HG02943 (cell line): ENCODE measurements around the gene JMJD1C.
A peak's percentile ranks its signal among the peaks of the same experiment; 100 is the strongest.
"Not testable (repeated sequence)": the region's sequence is repeated elsewhere in the genome, so short reads cannot be mapped to it uniquely, and the experiment has no call there.

Experiments
- ATAC-seq: cut with Tn5 transposase; IDR thresholded peaks from one replicate; pipeline ENCODE4 v1.9.1; 2021; ENCODE audit warnings: mild to moderate bottlenecking, low read depth, moderate library complexity; ENCODE audit not compliant: unreplicated experiment

JMJD1C gene

GRCh38 chr10:63465293-63466143, at the start of gene JMJD1C:
JMJD1C (minus strand) TSS chr10:63465977; CDS start chr10:63465662, 315 bp downstream.
- peak; percentile 66 for ATAC-seq

- ATAC-seq = no peak
These were observed 49.4 kb upstream of the JMJD1C start for GRCh38 chr10:63515002-63515763.

GRCh38 chr10:63506554-63506953, 40.8 kb upstream of the JMJD1C start:
- no peak for ATAC-seq

- no peak for ATAC-seq
These were observed 39.8 kb upstream of the JMJD1C start for GRCh38 chr10:63505562-63505961.

- no peak for ATAC-seq
These were observed 38.5 kb upstream of the JMJD1C start for GRCh38 chr10:63504145-63504881.

- no peak for ATAC-seq
These were observed 37.6 kb upstream of the JMJD1C start for GRCh38 chr10:63503395-63503794.

- ATAC-seq = no peak
These were observed 37.1 kb upstream of the JMJD1C start for GRCh38 chr10:63502832-63503231.

- no peak for ATAC-seq
These were observed 36.2 kb upstream of the JMJD1C start for GRCh38 chr10:63501954-63502353.

- not testable (repeated sequence) for ATAC-seq
These were observed 34.8 kb upstream of the JMJD1C start for GRCh38 chr10:63500551-63500950.

- ATAC-seq = no peak
These were observed 32.9 kb upstream of the JMJD1C start for GRCh38 chr10:63498665-63499064.

GRCh38 chr10:63497321-63497720, 31.5 kb upstream of the JMJD1C start:
- ATAC-seq = no peak

- no peak for ATAC-seq
These were observed 30.8 kb upstream of the JMJD1C start for GRCh38 chr10:63496561-63496960.

GRCh38 chr10:63494951-63495350, 29.2 kb upstream of the JMJD1C start:
- no peak for ATAC-seq

GRCh38 chr10:63493004-63493403, 27.2 kb upstream of the JMJD1C start:
- ATAC-seq = no peak

- not testable (repeated sequence) for ATAC-seq
These were observed 26.5 kb upstream of the JMJD1C start for GRCh38 chr10:63492317-63492690.

- no peak for ATAC-seq
These were observed 26.0 kb upstream of the JMJD1C start for GRCh38 chr10:63491588-63492316.

GRCh38 chr10:63489838-63490237, 24.1 kb upstream of the JMJD1C start:
- no peak for ATAC-seq

- no peak for ATAC-seq
These were observed 22.2 kb upstream of the JMJD1C start for GRCh38 chr10:63487990-63488389.

GRCh38 chr10:63483983-63484382, 18.2 kb upstream of the JMJD1C start:
- no peak for ATAC-seq

GRCh38 chr10:63481815-63482421, 16.1 kb upstream of the JMJD1C start:
- no peak for ATAC-seq
